ENCODE data around the gene RPRML. TPM values are rescaled to one million over a fixed set of nuclear protein-coding genes. Genes with fewer than 3 reads are reported as not detected.
"Not testable (repeated sequence)": the region's sequence is repeated elsewhere in the genome, so short reads cannot be mapped to it uniquely, and the experiment has no call there.

The RPRML gene
- total RNA-seq, 2 donors from 2014 or later: 0.31 TPM; not detected in 1

GRCh38 chr17:47012457-47012856, 33.4 kb upstream of the RPRML start:
- H3K9me3 Mint-ChIP-seq: no peaks in the 10 kb centered on the region
- Histone ChIP-seq H3K4me3 (ENCODE audit: low read length) (no peak overlapping the region), H3K36me3 (ENCODE audit: control insufficient read depth, insufficient read depth, low read length) (no peaks in the 10 kb centered on the region), H3K9me3 (ENCODE audit: control insufficient read depth, low read length) (no peaks in the 10 kb centered on the region), H3K27me3 (ENCODE audit: control insufficient read depth, insufficient read depth, low read length, poor library complexity, severe bottlenecking) (no peaks in the 10 kb centered on the region), H3K4me1 (ENCODE audit: control insufficient read depth, insufficient read depth, low read length) (no peaks in the 10 kb centered on the region), H3K9ac (ENCODE audit: extremely low read depth, low read length, poor library complexity, severe bottlenecking) (no peak overlapping the region), H3K27ac (ENCODE audit: low read depth, low read length) (no peak overlapping the region)
- TF ChIP-seq, protein P1, sequence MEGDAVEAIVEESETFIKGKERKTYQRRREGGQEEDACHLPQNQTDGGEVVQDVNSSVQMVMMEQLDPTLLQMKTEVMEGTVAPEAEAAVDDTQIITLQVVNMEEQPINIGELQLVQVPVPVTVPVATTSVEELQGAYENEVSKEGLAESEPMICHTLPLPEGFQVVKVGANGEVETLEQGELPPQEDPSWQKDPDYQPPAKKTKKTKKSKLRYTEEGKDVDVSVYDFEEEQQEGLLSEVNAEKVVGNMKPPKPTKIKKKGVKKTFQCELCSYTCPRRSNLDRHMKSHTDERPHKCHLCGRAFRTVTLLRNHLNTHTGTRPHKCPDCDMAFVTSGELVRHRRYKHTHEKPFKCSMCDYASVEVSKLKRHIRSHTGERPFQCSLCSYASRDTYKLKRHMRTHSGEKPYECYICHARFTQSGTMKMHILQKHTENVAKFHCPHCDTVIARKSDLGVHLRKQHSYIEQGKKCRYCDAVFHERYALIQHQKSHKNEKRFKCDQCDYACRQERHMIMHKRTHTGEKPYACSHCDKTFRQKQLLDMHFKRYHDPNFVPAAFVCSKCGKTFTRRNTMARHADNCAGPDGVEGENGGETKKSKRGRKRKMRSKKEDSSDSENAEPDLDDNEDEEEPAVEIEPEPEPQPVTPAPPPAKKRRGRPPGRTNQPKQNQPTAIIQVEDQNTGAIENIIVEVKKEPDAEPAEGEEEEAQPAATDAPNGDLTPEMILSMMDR (conservative IDR thresholded peaks at IDR 0.05): no peak
- H3K4me3 Mint-ChIP-seq: no peak overlapping the region
- H3K27ac Mint-ChIP-seq: no peak overlapping the region
- peaks cover 5% of the 10 kb centered on the region for H3K27me3 Mint-ChIP-seq (ENCODE audit: insufficient read depth)
- H3K4me1 Mint-ChIP-seq: no peaks in the 10 kb centered on the region
- H3K36me3 Mint-ChIP-seq (ENCODE audit: low read depth): no peaks in the 10 kb centered on the region
- no peak for DNase-seq

GRCh38 chr17:47009759-47010594, 30.9 kb upstream of the RPRML start:
- Mint-ChIP-seq H3K27me3 (ENCODE audit: insufficient read depth) (peaks cover 5% of the 10 kb centered on the region), H3K27ac (no peak overlapping the region), H3K4me3 (no peak overlapping the region), H3K4me1 (no peaks in the 10 kb centered on the region), H3K36me3 (ENCODE audit: low read depth) (no peaks in the 10 kb centered on the region), H3K9me3 (no peaks in the 10 kb centered on the region)
- H3K4me3 ChIP-seq (ENCODE audit: low read length): no peak overlapping the region
- WGBS, 2 experiments (ENCODE audit: insufficient coverage in 1 of 2, insufficient read length in 1 of 2): 89 to 94% methylated on average over 9 to 14 of the region's 14 CpGs
- no peaks in the 10 kb centered on the region for H3K4me1 ChIP-seq (ENCODE audit: control insufficient read depth, insufficient read depth, low read length)
- no peak overlapping the region for H3K9ac ChIP-seq (ENCODE audit: extremely low read depth, low read length, poor library complexity, severe bottlenecking)
- H3K36me3 ChIP-seq (ENCODE audit: control insufficient read depth, insufficient read depth, low read length): no peaks in the 10 kb centered on the region
- DNase-seq: peak; percentile 70
- TF ChIP-seq, protein P1 (conservative IDR thresholded peaks at IDR 0.05): no peak
- H3K27me3 ChIP-seq (ENCODE audit: control insufficient read depth, insufficient read depth, low read length, poor library complexity, severe bottlenecking): no peaks in the 10 kb centered on the region
- no peak overlapping the region for H3K27ac ChIP-seq (ENCODE audit: low read depth, low read length)
- no peaks in the 10 kb centered on the region for H3K9me3 ChIP-seq (ENCODE audit: control insufficient read depth, low read length)

DNA sequence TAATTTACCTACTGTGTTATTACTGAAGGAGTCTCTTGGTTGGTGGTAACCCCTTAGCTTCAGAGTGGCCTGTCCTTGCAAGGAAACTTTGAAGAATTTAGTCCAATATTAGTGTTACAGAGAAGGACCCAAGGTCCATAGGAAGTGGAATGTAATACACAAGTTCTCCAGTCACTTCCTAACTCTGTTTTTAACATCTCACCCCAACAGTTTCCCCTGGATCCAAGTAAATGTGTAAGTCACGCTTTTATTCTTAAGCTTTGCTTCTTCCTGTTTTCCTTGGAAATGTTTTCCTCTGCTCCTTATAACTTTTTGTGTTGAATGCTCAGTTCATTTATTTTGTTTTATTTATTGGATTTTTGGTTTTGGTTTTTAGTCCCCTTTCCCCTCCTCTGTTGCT, 25.9 kb upstream of the RPRML start:
- Histone ChIP-seq H3K9me3 (ENCODE audit: control insufficient read depth, low read length) (no peaks in the 10 kb centered on the region), H3K4me1 (ENCODE audit: control insufficient read depth, insufficient read depth, low read length) (no peaks in the 10 kb centered on the region), H3K9ac (ENCODE audit: extremely low read depth, low read length, poor library complexity, severe bottlenecking) (no peak overlapping the region), H3K36me3 (ENCODE audit: control insufficient read depth, insufficient read depth, low read length) (no peaks in the 10 kb centered on the region), H3K27ac (ENCODE audit: low read depth, low read length) (no peak overlapping the region), H3K27me3 (ENCODE audit: control insufficient read depth, insufficient read depth, low read length, poor library complexity, severe bottlenecking) (no peaks in the 10 kb centered on the region), H3K4me3 (ENCODE audit: low read length) (no peak overlapping the region)
- H3K4me1 Mint-ChIP-seq: no peaks in the 10 kb centered on the region
- TF ChIP-seq, protein P1 (conservative IDR thresholded peaks at IDR 0.05): no peak
- DNase-seq: no peak
- no peak overlapping the region for H3K27ac Mint-ChIP-seq
- no peak overlapping the region for H3K4me3 Mint-ChIP-seq
- peaks cover 2% of the 10 kb centered on the region for H3K27me3 Mint-ChIP-seq (ENCODE audit: insufficient read depth)
- H3K9me3 Mint-ChIP-seq: no peaks in the 10 kb centered on the region
- no peaks in the 10 kb centered on the region for H3K36me3 Mint-ChIP-seq (ENCODE audit: low read depth)
- 94% methylated on average over 1 of the region's 1 CpG; no CpG with 5 or more reads in 1 of the 2 experiments for WGBS, 2 experiments (ENCODE audit: insufficient coverage in 1 of 2, insufficient read length in 1 of 2)

DNA sequence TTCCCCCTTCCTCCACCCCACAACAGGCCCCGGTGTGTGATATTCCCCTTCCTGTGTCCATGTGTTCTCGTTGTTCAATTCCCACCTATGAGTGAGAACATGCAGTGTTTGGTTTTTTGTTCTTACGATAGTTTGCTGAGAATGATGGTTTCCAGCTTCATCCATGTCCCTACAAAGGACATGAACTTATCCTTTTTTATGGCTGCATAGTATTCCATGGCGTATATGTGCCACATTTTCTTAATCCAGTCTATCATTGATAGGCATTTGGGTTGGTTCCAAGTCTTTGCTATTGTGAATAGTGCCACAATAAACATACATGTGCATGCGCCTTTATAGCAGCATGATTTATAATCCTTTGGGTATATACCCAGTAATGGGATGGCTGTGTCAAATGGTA, 24.8 kb upstream of the RPRML start:
- H3K36me3 ChIP-seq (ENCODE audit: control insufficient read depth, insufficient read depth, low read length); DNase-seq; H3K4me3 ChIP-seq (ENCODE audit: low read length); H3K9me3 Mint-ChIP-seq; H3K9ac ChIP-seq (ENCODE audit: extremely low read depth, low read length, poor library complexity, severe bottlenecking); H3K27ac Mint-ChIP-seq; H3K4me1 Mint-ChIP-seq; H3K4me3 Mint-ChIP-seq; H3K4me1 ChIP-seq (ENCODE audit: control insufficient read depth, insufficient read depth, low read length); H3K9me3 ChIP-seq (ENCODE audit: control insufficient read depth, low read length); H3K36me3 Mint-ChIP-seq (ENCODE audit: low read depth); H3K27me3 ChIP-seq (ENCODE audit: control insufficient read depth, insufficient read depth, low read length, poor library complexity, severe bottlenecking); H3K27me3 Mint-ChIP-seq (ENCODE audit: insufficient read depth); H3K27ac ChIP-seq (ENCODE audit: low read depth, low read length): not testable (repeated sequence)
- 75% methylated on average over 2 of the region's 5 CpGs; no CpG with 5 or more reads in 1 of the 2 experiments for WGBS, 2 experiments (ENCODE audit: insufficient coverage in 1 of 2, insufficient read length in 1 of 2)
